Measurements from ENCODE around the gene TTLL5. TPM values are rescaled to one million over a fixed set of nuclear protein-coding genes. Genes with fewer than 3 reads are reported as not detected.

Gene TTLL5
- 110 and 194 TPM in 2 replicates for total RNA-seq (2011; cell fraction: chromatin; rRNA removed; ENCODE audit: low replicate concordance)
- total RNA-seq (2011; cell fraction: nucleolus; rRNA removed): 36.7 and 39.5 TPM in 2 replicates
- 63.6 and 87.8 TPM in 2 replicates for total RNA-seq (2011; cell fraction: nucleoplasm; rRNA removed)
- total RNA-seq (2014; rRNA removed) (9.0 and 10.8 TPM in 2 replicates), total RNA-seq (2014; rRNA removed; fragmentation: Illumina TruSeq; extraction: Trizol) (12.6 and 16.7 TPM in 2 replicates), total RNA-seq (2015; rRNA removed; fragmentation: Illumina TruSeq; extraction: Trizol) (16.9 and 17.0 TPM in 2 replicates), total RNA-seq (2021) (17.3 and 17.7 TPM in 2 replicates), polyA plus RNA-seq (2011; rRNA removed) (17.9 and 18.9 TPM in 2 replicates), polyA plus RNA-seq (2014; fragmentation: Illumina TruSeq; extraction: Trizol) (13.4 and 15.8 TPM in 2 replicates), polyA plus RNA-seq (2014; fragmentation: Nextera tagmentation; extraction: Ambion mirVana) (1 to 10 TPM; 4.1 to 5.4 TPM), polyA plus RNA-seq (2014; rRNA removed) (12.1 and 12.3 TPM in 2 replicates), polyA minus RNA-seq (2011; rRNA and poly(A)+ RNA removed) (67.6 and 79.8 TPM in 2 replicates), Bru-seq, nascent RNA (percentile 58 among the genes with signal in this experiment), BruChase-seq, experiment 1, labeled RNA remaining after a 2-hour chase (percentile 62 among the genes with signal in this experiment), BruChase-seq, experiment 2, labeled RNA remaining after a 6-hour chase (percentile 64 among the genes with signal in this experiment)
- polyA plus RNA-seq (2011; cell fraction: cytosol; rRNA removed): 7.4 and 10.1 TPM in 2 replicates
- 24.1 and 26.5 TPM in 2 replicates for polyA plus RNA-seq (2011; cell fraction: nucleus; rRNA removed)
- polyA plus RNA-seq (2012): 10.2 and 11.5 TPM in 2 replicates
- 9.8 and 17.4 TPM in 2 replicates for polyA minus RNA-seq (2011; cell fraction: cytosol; rRNA and poly(A)+ RNA removed)
- polyA minus RNA-seq (2011; cell fraction: nucleus; rRNA and poly(A)+ RNA removed): 38.1 and 61.6 TPM in 2 replicates
- long read RNA-seq, experiment 1, partial matches to known transcripts: 10 of 35 reads
- long read RNA-seq, experiment 1, other reads (novel, unspliced or antisense): 24 of 35 reads
- long read RNA-seq, experiment 2, partial matches to known transcripts: 0 of 4 reads
- long read RNA-seq, experiment 2, other reads (novel, unspliced or antisense): 4 of 4 reads
- long read RNA-seq, experiment 3, partial matches to known transcripts: 0 of 2 reads
- long read RNA-seq, experiment 3, other reads (novel, unspliced or antisense): 2 of 2 reads

DNA sequence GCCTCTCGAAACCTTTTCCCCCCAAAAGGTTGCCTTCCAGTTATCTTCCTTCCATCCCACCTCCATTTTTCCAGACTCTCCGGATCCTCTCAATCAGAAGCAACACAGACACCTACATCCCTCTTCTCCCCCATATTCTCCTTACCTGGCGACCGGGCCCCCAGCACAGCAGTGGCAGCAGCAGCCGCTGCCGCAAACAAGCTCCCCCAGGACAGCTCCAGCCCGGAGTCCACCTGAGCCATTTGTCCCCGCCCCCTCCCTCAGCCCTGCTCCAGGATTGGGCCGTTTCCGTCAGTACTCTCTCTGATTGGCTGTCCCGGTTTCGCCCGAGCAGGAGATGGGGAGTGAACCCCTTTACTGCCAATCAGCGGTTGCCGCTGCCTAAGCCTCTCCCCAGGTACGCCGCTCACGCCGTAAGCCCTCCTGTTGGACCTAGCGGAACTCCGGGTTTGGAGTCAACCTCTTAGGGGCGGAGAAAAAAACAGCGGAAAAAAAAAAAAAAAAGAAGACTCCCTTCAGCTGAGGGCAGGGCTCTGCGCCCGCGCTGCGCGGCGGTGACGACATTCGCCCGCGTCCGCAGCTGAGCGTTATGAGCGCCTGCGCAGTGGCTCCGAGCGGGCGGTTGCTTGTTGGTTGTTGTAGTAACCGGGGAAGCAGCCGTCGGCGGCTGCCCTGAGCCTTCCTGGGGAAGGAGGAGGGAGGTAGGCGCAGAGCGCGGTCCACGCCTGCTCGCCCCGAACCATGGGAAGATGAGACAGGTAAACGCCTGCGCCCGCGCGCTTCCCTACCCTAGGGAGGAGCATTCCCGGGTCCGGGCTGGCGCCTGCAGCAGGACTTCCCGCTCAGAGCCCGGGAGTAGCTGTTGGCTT, at the start of gene TTLL5, which contains the start of gene ERG28:
Gene TTLL5, plus strand, starts transcription at position 617 of the 869 bp plus-strand sequence. CDS start 1,904 bp downstream, outside the sequence.
Gene ERG28, minus strand, starts transcription at position 247 of the 869 bp plus-strand sequence. CDS start 3,374 bp downstream, outside the sequence.
- Histone ChIP-seq H3K36me3 (ENCODE audit: control insufficient read depth, insufficient read depth, low read length) (peaks cover 30% of the 10 kb centered on the region; the same call in 2 of the 3 replicates), H3K27ac (ENCODE audit: extremely low read depth, low read depth, low read length) (peak within 1 kb of the TSS; percentile 71), H3K79me2 (ENCODE audit: control insufficient read depth, insufficient read depth, low read length) (peaks cover 25% of the 10 kb centered on the region), H3K9me3 (replicated peaks; ENCODE audit: control insufficient read depth, insufficient read depth, low read depth, low read length) (no peaks in the 10 kb centered on the region), H3K4me2 (ENCODE audit: insufficient read depth, low read length) (peak within 1 kb of the TSS; percentile 91), H3K9me1 (ENCODE audit: control insufficient read depth, insufficient read depth, low read length) (no peaks in the 10 kb centered on the region), H3K4me3 (peak within 1 kb of the TSS; percentile 96), H2AFZ (ENCODE audit: low read depth, low read length) (peak within 1 kb of the TSS; percentile 90), H4K20me1 (replicated peaks; ENCODE audit: control insufficient read depth, insufficient read depth, low read length) (no peaks in the 10 kb centered on the region), H3K27me3 (ENCODE audit: control insufficient read depth in 2 of 2, insufficient read depth in 2 of 2, low read length in 2 of 2) (no peaks in the 10 kb centered on the region), H3K4me1 (replicated peaks in 1 of 2; ENCODE audit: control insufficient read depth in 2 of 2, insufficient read depth in 2 of 2, low read length in 2 of 2) (peaks cover 0 to 4% of the 10 kb centered on the region in 2 experiments; a peak in 4 of 5 replicates), H3K9ac (ENCODE audit: insufficient read depth in 1 of 2, low read depth in 2 of 2, low read length in 2 of 2) (peak within 1 kb of the TSS; percentile 68 to 97)
- no TSS peak for BruUV-seq (replicated peaks)
- WGBS (ENCODE audit: insufficient coverage, low coverage, missing lambda C conversion rate): 1% methylated on average over 15 of the region's 60 CpGs
- ChIA-PET CTCF (ENCODE audit: low intra/inter-chr PET ratio) (no interaction called here), POLR2A (interaction anchor here (0.5 to 1.3 kb wide), 8 partner anchors 12 to 1473 kb away, joined by 3 to 6 read pairs (median 4); no protein-coding TSS in a partner anchor)
- DNase-seq (ENCODE audit: extremely low read depth in 1 of 4, low spot score in 3 of 4) (peak; percentile 94 to 98 (median 96)), FAIRE-seq (peak; percentile 94), ATAC-seq (peak; percentile 98)
- intact Hi-C loops (cut with micrococcal nuclease): no loop called here
- in situ Hi-C loops (cut with MboI): loop anchor here (25.0 kb wide), 1 partner anchor 524 kb away; the partner anchor contains the start of gene NEK9
- TF ChIP-seq ASH1L (IDR thresholded peaks at IDR 0.05; ENCODE audit: borderline replicate concordance, low read depth, partially characterized antibody) (peak; percentile 90), FIP1L1 (IDR thresholded peaks at IDR 0.05; ENCODE audit: low read depth, low read length, poor library complexity, severe bottlenecking) (peak; percentile 23), KDM5B (IDR thresholded peaks at IDR 0.05; ENCODE audit: insufficient replicate concordance, low read depth, low read length) (peak; percentile 41), RFX1 (IDR thresholded peaks at IDR 0.05) (peak; percentile 88), ARID4B (CRISPR knock-in tag; IDR thresholded peaks at IDR 0.05) (peak; percentile 80), MTA3 (IDR thresholded peaks at IDR 0.05; ENCODE audit: borderline replicate concordance) (peak; percentile 22; the same call in 1 of the 2 replicates), POLR2B (IDR thresholded peaks at IDR 0.05; ENCODE audit: low read depth, partially characterized antibody) (peak; percentile 51), BACH1 (tag; IDR thresholded peaks at IDR 0.05) (no peak), ETS1 (conservative IDR thresholded peaks at IDR 0.05; ENCODE audit: control insufficient read depth, low read depth, low read length) (peak; percentile 37; the same call in 1 of the 2 replicates)
